ENCODE results near the gene RARA.
A peak's percentile ranks its signal among the peaks of the same experiment; 100 is the strongest.
"Not testable (repeated sequence)": the region's sequence is repeated elsewhere in the genome, so short reads cannot be mapped to it uniquely, and the experiment has no call there.

Gene RARA

DNA sequence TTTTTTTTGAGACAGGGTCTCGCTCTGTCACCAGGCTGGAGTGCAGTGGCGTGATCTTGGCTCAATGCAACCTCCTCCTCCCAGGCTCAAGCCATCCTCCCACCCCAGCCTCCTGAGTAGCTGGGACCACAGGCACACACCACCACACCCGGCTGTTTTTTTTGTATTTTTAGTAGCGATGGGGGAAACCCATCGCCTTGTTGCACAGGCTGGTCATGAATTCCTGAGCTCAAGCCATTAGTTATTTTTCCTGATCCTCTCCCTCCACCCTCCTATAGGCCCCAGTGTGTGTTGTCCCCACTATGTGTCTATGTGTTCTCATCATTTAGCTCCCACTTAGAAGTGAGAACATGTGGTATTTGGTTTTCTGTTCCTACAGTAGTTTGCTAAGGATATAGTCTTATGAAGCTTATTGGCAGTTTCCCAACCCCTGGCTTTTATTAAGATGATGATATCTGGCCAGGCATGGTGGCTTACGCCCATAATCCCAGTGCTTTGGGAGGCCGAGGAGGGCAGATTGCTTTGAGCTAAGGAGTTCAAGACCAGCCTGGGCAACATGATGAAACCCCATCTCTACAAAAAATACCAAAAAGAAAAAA lies 9.7 kb upstream of the RARA start:
- not testable (repeated sequence) for DNase-seq

DNA sequence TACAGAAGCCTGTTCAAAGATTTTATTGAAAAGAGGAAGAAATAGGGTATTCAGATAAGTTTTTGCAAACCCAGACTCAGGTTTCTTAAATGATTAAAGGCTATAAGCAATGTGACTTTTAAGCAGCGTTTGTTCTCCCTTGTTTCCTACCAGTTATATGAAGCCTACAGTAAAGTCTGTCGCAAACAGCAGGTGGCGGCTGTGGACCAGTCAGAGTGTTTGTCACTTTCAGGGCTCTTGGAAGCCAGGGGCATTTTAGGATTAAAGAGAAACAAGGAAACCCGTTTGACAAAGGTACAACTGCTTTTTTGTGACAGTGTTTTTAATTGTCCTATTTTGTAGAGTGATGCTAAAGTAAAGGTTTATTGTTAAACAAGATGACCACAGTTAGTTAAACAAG lies 7.7 kb upstream of the RARA start:
- DNase-seq: no peak

DNA sequence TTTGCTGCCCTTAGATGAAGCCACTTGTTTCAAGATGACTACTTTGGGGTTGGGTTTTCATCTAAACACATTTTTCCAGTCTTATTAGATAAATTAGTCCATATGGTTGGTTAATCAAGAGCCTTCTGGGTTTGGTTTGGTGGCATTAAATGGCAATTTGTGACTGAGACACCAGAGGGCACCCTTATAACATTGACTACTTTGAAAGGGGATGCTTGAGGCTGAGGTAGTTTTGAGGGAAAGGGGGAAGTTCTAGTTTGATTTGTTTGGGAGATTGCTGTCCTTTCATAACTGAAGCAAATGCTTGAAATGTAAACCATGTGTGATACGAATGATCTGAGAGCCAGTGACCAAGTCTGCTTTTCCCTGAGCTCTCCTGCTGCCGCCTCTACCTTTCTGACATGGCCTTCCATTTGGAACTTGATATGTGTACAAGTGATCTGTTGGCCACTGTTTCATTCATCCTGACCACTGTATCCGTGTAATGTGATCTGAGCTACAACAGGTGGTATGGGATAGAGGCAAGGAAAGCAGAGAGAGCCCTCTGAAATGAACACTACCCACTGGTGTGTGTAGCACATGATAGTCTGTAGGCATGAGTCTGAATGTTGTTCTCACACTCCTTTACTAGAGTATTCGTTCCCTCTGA lies 5.8 kb upstream of the RARA start:
- DNase-seq: no peak

DNA sequence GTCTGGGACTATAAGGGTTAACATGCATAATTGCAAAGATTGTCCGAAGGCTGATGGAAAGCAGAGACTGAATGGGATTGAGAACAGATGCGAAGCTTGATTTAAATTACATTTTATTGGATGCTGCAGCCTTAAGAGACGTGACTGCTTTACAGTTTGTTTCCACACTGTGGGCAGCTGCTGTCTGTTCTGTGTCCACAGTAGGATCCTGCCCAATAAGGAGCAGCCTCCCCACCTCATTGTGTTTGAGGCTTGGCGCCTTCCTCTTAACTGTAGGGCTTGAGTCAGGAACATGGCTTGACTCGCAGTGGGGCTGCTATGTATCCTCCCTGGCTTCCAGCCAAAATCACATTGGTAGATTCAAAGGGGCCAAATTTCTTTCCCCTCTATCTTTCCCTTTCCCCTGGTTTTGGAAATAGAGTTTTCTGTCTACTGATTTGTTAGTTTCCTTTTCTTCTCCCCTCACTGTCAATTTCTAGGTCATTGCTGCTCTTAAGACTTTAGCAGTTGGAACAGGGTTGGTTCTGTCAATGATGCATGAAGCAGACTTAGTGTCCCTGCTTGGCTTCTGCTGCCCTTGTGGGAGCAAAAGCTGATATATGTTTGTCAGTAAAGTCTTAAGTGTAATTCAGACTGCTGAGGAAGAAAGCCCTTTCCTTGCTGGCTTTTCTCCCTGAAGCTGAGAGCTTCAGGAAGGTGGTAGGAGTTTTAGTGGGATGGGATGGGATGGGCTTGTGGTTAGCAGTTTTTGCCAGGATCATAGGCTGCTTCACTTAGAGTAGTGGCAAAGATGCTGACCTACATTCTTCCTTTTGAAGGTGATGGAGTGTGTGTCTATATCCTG lies 5.0 kb upstream of the RARA start:
- no peak for DNase-seq

DNA sequence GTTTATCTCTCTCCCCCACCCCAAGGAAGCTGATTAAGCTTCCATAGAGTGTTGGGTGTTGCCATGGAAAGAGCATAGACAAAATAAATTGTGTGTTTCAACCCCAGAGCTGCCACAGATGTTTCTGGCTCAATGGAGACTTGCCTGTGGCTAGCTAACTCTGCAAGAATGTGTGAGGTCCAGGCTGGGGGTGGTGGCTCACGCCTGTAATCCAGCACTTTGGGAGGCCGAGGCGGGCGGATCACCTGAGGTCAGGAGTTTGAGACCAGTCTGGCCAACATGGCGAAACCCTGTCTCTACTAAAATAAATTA lies 4.5 kb upstream of the RARA start:
- DNase-seq: not testable (repeated sequence)

DNA sequence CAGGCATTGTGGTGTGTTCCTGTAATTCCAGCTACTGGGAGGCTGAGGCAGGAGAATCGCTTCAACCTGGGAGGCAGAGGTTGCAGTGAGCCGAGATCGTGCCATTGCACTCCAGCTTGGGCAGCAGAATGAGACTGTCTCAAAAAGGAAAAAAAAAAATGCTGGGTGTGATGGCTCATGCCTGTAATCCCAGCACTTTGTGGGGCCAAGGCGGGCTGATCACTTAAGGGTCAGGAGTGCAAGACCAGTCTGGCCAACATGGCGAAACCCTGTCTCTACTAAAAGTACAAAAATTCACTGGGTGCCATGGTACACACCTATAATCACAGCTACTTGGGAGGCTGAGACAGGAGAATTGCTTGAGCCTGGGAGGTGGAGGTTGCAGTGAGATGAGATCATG lies 4.1 kb upstream of the RARA start:
- not testable (repeated sequence) for DNase-seq

DNA sequence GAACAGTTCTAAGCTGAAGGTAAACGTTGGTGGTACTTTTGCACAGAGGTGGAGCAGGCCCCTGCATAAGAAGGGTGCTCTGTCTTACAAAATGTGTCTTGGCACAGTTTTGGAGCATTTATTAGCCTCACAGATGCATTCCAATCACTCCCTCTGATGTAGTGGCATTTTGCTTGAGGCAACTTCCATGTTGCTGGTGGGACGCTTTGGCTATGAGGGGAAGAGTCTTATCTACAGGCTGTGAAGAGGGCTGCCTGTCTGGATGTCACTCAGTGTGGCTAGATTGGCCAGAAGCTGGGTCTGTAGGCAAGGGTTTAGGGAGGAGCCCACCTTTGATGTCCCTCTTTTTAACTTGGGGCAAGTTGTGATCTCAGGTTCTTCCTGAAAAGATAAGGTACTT lies 2.6 kb upstream of the RARA start:
- no peak for DNase-seq

DNA sequence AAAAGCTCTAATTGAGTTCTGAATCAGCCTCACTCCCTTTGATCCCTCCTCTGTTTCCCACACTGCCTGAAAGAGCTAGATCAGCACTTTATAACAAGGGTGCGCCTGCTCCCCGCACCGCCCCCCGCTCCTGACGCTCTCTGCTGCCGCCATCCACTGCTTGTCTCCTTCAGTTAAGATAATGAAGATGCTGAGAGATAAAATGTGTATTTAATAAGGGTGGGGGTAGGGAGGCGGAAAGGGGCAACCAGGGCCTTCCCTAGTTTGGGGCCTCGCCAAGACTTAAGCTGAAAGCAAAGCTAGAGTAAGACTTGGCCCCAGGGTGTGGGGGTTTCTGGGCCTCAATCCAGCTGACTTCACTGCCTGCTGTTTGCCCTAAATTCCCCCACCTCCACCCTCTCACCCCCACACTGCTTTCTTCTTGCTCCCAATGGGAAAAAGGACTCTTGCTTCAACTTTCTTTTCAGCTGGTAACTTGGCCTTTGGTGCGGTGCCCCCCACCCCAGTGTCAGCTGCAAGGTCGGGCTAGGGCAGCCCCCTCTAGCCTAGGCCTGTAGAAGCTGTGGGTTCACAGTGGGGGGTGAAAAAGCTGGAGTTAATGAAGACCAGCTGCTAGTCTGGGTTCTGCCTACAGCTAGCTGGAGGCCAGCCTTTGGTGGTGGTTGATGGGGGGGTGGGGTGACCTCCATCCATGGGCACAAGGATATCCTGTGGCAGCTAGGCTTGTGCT lies 1.8 kb upstream of the RARA start:
- no peak for DNase-seq

DNA sequence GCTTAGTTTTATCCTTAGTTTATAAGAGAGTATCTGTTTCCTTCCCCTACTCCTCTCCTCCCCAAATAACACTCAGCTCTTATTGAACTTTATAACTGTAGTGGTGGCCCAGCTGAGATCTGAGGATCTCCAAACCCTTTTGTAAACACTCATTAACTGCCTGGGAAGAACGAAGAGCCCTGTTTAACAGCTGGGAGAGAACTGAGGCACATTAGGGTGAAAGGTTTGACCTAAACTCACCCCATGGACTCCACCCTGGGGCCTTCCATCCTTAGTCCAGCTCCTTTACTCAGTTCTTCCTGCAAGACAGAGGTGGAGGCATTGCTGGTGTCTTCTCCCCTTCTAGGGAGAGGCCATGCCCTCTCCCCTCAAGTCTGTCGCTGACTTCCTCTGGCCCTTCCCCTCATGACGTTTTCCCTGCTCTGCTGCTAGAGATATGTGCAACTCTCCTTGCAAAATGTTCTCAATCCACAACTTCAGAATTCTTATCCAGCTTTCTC lies 1.2 kb upstream of the RARA start:
- DNase-seq: no peak

DNA sequence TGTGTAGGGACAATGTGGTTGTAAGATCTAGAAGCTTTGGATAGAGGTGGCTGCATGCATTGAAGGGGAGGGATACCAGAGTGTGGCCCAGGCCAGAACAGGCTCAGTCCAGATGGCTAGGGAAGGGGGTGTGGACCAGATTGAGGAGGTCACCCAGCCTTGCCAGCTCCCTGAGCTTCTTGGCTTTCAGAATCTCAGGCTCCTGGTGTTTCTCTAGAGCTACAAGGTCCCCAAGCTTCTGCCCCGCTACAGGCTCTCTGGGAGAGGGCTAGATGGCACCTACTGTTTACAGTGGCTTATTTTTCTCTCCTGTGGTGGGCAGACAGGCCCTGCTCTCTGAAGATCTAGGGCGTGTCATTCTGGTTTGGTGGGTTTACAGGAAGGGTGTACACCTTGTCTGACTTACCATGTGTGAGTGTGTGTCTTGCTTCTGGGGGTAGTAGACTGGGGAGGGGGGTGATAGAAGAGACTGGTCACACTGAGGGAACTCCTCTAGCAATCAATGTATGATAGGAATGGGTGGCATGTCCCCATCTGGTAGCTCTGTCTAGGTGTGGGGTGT lies 1.1 kb downstream of the RARA start:
- DNase-seq: no peak

DNA sequence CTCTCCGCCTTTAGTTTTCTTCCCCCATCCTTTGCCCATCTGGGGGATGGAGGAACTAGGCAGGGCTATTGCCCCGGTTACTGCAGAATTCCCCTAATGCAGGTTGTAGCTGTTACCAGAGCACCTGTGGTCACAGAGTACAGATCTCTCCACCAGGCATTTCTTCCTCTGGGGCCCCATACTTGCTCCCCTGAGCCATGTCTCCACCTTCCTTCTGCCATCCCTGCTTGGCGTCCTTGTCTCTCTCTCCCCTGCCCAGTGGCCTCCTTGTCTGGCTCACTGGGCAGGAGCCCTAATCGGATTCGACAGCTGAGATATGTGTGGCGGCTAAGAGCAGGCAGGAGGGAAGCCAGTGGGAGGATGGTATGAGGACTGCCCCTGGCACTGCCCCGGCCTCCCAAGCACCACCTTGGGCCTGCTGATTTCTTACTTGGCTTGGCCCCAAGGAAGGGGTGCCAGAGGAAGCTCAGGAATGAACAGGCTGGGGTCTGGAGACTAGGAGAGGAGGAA lies 2.0 kb downstream of the RARA start:
- no peak for DNase-seq

DNA sequence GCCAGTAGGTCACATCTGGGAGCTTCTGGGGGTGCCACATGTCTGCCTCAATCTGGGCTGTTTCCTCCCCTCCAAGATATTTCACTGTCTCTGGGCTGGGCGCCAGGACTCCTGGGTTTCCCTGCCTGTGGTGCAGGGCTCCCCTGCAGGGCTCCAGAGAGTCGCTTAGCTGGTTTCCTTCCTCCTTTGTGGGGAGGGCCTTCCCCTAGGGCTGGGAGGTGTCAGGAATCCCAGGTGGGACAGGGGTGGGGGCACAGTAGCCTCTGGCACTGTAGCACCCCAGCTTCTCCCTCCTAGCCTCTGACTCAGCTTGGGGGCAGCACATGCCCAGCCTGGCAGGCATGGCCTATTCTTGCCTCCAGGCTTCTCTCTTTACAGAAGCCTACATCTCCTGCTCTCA lies 2.6 kb downstream of the RARA start:
- DNase-seq: no peak

DNA sequence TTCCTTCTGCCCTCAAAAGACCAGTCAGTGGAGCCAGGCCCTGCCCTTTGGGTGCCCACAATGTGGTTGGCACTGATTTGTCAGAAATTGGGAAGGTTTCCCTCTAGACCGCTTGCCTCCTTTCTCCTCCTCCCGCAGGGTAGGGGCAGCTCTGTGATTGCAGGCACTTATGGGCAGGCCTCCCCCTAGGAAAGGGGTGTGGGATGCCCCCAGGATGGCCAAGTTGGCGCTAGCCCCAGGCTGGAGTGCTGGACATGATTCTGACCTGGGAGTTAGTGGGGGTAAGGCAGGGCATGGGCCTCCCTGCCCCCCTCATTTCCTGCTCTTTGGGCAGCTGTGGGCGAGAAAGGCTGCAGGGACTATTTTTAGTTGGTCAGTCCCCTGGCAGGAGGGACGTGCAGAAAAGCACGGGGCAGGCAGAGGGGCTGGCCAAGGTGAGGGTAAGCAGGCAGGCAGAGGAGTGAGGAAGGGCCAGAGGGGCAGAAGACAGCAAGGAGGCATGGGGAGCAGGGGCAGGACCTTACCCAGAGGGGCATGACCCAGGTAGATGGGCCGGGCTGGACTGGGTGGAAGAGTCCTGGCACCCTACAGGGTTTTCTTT lies 3.3 kb downstream of the RARA start:
- no peak for DNase-seq

DNA sequence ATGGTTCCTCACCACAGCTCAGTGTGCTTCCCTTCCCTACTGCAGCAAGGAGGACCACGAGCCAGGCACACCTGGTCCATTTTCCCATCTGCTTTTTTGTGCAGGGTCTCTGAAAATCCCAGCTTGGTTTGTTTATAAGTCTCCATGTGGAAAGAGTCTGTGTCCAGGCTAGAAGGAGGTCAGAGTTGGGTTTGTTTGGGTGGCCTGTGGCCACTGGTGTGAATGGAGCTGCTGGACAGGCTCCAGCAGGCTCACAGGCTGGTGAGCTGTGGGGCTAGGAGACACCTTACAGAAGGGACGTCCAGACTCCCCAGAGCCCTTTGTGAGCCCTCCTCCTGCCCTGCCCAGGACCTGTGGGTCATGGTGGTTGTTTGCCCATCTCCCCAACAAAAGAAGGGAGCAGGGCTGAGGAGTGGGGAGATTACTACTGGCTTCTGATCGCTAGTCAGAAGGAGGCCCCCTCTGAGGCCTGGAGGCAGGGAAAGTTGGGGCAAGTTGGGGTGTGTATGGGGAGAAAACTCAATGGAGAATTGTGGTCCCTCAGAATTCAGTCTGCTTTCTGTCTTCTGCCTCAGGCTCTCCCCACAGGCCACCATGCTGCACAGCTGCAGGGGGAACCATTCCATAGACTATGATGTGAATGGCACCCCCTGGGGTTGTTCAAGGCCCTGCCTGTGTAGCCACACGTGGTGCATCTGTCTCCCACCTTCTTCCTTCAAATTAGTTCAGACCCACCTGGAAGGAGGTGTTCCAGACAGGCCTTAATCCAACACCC lies 4.1 kb downstream of the RARA start:
- no peak for DNase-seq

DNA sequence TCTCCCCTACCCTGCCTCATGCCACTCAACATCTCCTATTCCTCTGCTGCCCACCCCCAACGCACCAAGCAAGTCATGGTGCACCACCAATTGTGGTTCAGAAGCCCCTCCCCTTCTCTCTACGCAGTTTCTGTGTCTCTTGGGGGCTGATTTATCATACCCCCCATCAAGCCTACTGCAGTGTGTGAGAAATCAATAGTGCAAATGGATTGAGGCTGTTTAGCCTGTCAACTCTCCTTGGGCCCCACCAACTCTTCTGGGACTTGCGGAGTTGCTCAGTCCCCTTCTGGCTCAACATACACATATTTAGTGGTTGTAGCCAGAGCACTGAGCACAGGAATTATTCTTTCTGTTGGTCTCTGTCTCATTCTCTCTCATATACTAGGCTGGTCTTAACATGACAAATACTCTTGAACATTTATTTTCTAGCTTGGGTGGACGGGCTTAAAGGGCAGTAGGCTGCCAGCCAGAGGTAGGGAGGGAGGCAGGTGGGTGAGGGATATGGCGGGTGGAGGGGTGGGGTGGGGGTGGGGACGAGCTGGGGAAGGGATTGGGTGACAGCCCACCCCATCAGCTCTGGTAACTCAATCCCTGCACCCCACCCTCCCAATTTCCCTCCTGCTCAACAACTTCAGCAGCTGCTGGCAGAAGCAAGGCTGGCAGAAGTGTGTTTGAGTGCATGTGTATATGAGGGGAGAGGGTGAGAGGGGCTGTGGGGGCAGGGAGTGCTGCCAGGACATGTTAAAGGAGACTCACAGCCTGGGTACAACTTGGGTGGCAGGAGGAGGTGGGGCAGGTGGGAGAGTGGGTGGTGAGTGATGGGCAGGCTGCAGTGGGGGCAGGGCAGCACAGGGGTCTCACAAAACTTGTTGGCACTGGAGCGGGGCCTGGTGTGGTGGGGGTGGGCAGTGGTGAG lies 4.9 kb downstream of the RARA start:
- DNase-seq: no peak

DNA sequence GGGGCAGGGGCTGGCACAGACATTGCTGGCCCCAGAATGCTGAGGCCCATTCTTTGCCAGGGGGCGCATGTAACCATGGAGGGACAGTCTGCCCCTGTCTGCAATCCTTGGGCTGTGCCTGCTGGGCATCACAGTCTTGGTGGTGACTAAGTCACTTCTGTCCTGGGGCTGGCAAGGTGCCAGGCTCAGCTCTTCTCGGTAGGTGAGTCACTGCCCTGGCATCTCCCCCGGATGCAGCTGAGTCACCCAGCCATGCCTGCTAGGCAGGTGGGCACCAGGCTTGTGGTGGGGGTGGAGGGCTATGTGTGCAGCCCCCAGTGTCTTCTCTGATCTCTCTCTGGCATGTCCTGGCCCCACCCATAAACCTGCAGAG lies 5.6 kb downstream of the RARA start:
- peak; percentile 91 for DNase-seq

DNA sequence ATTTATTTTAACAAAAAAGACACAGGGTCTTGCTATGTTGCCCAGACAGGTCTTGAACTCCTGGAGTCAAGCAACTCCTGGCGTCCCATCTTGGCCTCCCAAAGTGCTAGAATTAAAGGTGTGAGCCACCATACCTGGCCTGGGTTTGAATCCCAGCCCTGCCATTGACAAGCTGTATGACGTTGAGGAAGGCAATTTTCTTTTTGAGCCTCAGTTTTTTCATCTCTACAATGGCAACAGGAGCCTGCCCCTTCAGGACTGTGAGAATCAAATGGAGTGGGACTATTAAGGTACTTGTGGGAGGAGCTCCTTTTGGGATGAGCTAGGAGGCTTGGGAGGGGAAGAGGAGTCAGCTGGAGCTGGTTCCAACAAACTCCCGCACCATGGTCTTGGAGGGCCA lies 6.2 kb downstream of the RARA start:
- DNase-seq: no peak

DNA sequence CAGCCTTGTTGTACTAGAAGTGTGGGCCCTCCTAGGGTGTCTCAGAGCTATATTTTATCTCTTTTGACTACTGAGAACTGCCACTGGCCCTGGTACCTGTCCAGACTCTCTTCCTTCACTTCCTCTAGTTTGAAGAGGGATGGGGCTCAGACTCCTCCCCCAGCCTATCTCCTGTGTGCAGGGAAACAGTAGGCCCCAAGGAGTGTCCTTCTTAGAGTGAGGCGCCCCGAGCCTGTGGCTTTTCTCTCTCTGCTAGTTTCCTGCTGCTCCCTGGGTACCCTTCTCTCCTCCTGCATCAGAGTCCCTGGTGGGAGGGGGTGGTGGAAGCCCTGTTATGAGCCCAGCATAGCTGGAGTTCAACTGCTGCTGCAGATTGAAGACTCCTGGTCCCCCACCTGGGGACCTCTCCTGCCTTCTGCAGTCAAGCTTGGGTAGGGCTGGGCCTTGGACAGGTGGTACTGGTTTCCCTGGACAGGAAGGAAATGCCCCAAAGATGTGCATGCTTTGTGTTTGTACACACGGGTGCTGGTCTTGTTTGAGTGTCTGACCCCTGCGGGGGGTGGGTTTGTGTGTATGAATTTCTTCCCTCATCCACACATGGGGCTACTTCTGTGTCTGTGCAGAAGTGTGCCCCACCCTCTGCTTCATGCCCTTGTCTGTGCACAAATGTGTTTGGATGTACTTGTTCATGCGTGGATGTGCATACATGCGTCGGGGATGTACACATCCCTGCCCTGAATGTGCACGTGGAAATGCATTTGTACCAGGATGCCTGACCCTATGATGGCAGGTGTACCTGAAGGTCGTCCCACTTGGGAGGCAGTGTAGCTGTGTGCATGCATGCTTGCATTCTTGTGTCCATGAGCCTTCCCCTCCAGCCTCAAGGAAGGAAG lies 6.9 kb downstream of the RARA start:
- DNase-seq: peak; percentile 26

DNA sequence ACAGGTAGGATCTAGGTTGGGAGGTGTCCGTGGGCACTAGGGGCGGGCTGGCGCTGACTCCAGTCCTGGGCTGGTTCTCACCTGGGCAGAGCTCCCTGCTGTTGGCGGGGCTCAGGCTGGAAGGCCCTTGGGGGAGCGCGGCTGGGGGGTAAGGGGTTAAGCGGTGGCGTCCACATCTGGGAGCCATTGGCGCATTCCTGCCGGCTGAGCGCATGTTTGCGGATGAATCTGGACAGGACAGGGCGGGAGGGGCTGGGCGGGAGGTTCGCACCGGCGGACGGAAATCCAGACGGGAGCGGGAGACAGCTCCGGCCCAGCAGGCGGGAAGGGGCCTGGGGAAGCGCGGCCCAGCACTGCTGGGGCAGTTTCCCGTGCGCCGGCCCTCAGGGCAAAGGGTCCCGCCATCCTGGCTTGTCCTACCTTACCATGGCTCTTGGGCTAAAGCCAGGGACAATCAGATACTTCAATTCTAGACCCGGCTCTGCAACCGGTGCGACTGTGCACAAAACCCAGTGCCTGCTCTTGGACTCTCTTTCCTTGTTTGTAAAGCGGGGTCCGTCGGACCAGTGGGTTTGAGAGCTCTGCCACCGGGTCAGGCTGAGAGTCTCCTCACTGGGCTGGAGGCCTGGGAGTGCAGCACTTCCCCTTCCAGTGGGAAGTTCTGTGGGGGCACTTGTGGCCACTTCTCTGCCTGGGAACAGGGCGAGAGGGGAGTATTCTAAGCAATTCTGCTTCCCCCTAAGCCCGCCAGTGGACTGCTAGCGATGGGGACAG lies 7.8 kb downstream of the RARA start:
- DNase-seq: no peak
